Measurements from ENCODE around the gene BLTP3A.

DNA sequence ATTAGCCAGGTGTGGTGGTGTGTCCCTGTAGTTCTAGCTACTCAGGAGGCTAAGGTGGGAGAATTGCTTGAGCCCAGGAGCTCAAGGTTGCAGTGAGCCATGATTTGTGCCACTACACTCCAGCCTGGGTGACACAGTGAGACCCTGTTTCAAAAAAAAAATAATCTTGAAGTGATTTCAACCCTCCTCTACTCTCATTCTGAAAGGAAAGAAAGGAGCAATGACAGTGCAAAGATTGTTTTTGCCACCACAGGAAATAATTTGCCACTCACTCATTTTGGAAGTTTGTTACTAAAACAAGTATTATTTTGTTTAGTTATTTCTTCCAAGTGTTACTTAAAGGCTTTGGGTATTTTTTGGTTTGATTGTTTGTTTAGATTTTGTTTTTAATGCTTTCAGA is 45.6 kb downstream of the BLTP3A start:
- no peak for TF ChIP-seq GATA3 (IDR thresholded peaks at IDR 0.05; ENCODE audit: low read depth, low read length)
- TF ChIP-seq GATA2 (IDR thresholded peaks at IDR 0.05; ENCODE audit: low read depth, low read length): no peak

All from SH-SY5Y (cell line).